Ishikawa (cell line): ENCODE data around the gene KCNN1.

ENCODE experiments used
- CEBPB ChIP-seq: IDR thresholded peaks from 2 replicates; pipeline ENCODE4 v1.6.1; 2012
- CREB1 ChIP-seq: IDR thresholded peaks from 2 replicates; pipeline ENCODE4 v1.6.1; 2012; ENCODE audit warnings: low read depth
- EGR1 ChIP-seq: IDR thresholded peaks from 2 replicates; pipeline ENCODE4 v1.6.1; 2012
- EP300 ChIP-seq: IDR thresholded peaks from 2 replicates; pipeline ENCODE4 v1.6.1; 2012; ENCODE audit warnings: borderline replicate concordance
- FOXM1 ChIP-seq: IDR thresholded peaks from 2 replicates; pipeline ENCODE4 v1.6.1; 2012; ENCODE audit warnings: low read depth, borderline replicate concordance
- NFIC ChIP-seq: IDR thresholded peaks from 2 replicates; pipeline ENCODE4 v1.6.1; 2012
- RAD21 ChIP-seq: IDR thresholded peaks from 2 replicates; pipeline ENCODE4 v1.6.1; 2012; ENCODE audit warnings: low read depth
- TAF1 ChIP-seq: IDR thresholded peaks from 2 replicates; pipeline ENCODE4 v1.6.1; 2012; ENCODE audit warnings: low read depth, mild to moderate bottlenecking
- TCF12 ChIP-seq: IDR thresholded peaks from 2 replicates; pipeline ENCODE4 v1.6.1; 2012; ENCODE audit warnings: low read depth
- TEAD4 ChIP-seq: IDR thresholded peaks from 2 replicates; pipeline ENCODE4 v1.6.1; 2012
- YY1 ChIP-seq: IDR thresholded peaks from 2 replicates; pipeline ENCODE4 v1.6.1; 2012; ENCODE audit warnings: low read depth
- ZBTB7A ChIP-seq: IDR thresholded peaks from 2 replicates; pipeline ENCODE4 v1.6.1; 2012; ENCODE audit warnings: low read depth
- TF ChIP-seq, protein P1 (sequence below): IDR thresholded peaks from 2 replicates; pipeline ENCODE4 v1.6.1; 2012
- TF ChIP-seq, protein P2 (sequence below): IDR thresholded peaks from 2 replicates; pipeline ENCODE4 v1.6.1; 2012; ENCODE audit warnings: low read depth, mild to moderate bottlenecking
- TF ChIP-seq, protein P3 (sequence below): IDR thresholded peaks from 2 replicates; pipeline ENCODE4 v1.6.1; 2012

The KCNN1 gene

DNA sequence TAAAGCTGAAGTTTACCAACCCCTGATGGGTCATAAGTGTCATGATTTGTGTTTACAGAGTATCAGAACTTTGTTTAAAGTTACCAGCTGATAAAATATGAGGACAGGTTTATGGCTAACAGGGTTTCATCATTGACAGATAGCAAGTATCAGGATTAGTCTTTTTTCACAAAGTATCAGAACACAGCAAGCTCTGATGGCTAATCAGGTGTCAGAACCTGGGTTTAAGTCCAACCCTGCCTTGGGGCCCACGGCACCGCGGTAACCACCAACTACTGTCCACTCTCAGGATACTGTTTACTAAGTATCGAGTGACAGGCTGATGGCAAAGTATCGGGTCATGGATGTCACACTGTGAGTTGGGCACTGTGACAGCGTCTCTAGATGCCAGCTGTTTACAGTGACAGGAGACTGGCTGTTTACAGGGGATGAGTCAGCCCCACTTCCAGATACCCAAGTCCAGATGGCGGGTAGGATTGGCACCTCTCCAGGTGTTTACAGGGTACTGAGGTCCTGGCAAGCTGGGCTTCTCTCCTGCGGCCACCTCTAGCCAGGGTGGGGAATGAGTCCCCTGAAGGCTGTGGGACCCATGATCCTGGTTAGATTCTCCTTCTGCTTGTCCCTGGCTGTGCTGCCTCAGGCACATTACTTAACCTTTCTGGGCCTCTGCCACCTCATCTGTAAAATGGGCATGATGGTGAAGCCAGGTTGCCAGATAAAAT is 62.9 kb downstream of the KCNN1 start:
- TF ChIP-seq CEBPB, result no peak
- TF ChIP-seq CREB1, result no peak
- TF ChIP-seq, protein P1, sequence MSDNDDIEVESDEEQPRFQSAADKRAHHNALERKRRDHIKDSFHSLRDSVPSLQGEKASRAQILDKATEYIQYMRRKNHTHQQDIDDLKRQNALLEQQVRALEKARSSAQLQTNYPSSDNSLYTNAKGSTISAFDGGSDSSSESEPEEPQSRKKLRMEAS, result no peak
- TF ChIP-seq YY1, result no peak
- TF ChIP-seq EP300, result no peak
- no peak for TF ChIP-seq NFIC
- no peak for TF ChIP-seq TEAD4

DNA sequence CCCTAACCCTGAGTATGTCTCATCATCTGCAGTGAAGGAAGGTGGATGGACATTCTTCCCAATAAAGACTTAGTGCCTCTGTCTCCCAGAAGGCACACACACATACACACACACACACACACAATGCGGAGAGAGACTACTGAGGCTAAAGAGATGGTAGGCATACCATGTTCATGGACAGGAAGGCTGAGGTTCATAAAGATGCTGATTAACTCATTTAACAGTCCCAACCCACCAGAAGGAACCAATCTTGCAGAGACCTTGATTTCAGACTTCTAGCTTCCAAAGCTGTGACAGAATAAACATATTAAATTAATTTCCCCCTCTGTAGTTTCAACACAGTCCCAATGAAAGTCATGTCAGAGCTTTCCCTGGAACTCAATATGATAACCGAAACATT is 74.1 kb downstream of the KCNN1 start:
- no peak for TF ChIP-seq YY1
- no peak for TF ChIP-seq NFIC
- no peak for TF ChIP-seq EP300
- TF ChIP-seq, protein P2, sequence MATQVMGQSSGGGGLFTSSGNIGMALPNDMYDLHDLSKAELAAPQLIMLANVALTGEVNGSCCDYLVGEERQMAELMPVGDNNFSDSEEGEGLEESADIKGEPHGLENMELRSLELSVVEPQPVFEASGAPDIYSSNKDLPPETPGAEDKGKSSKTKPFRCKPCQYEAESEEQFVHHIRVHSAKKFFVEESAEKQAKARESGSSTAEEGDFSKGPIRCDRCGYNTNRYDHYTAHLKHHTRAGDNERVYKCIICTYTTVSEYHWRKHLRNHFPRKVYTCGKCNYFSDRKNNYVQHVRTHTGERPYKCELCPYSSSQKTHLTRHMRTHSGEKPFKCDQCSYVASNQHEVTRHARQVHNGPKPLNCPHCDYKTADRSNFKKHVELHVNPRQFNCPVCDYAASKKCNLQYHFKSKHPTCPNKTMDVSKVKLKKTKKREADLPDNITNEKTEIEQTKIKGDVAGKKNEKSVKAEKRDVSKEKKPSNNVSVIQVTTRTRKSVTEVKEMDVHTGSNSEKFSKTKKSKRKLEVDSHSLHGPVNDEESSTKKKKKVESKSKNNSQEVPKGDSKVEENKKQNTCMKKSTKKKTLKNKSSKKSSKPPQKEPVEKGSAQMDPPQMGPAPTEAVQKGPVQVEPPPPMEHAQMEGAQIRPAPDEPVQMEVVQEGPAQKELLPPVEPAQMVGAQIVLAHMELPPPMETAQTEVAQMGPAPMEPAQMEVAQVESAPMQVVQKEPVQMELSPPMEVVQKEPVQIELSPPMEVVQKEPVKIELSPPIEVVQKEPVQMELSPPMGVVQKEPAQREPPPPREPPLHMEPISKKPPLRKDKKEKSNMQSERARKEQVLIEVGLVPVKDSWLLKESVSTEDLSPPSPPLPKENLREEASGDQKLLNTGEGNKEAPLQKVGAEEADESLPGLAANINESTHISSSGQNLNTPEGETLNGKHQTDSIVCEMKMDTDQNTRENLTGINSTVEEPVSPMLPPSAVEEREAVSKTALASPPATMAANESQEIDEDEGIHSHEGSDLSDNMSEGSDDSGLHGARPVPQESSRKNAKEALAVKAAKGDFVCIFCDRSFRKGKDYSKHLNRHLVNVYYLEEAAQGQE, result no peak
- no peak for TF ChIP-seq TEAD4
- no peak for TF ChIP-seq ZBTB7A
- TF ChIP-seq, protein P3, sequence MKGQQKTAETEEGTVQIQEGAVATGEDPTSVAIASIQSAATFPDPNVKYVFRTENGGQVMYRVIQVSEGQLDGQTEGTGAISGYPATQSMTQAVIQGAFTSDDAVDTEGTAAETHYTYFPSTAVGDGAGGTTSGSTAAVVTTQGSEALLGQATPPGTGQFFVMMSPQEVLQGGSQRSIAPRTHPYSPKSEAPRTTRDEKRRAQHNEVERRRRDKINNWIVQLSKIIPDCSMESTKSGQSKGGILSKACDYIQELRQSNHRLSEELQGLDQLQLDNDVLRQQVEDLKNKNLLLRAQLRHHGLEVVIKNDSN, result no peak
- no peak for TF ChIP-seq TAF1
- no peak for TF ChIP-seq RAD21
- no peak for TF ChIP-seq TCF12

DNA sequence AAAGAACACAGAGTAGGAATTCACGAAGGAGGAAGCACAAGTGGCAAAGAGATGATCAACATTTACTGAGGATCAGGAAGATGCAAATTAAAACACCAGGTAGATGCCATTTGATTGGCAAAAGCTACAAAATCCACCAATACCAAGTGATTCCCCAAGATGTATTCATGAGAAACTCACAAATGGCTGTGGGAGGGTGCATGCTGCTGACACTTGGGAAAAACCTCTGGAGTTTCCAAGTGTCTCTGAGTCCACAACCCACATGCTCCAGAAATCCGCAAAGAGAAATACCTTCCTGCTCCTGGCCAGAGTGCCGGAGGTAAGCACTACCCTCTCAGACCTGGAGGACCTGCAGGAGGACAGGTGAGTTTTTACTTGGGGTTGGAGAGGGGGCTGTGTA is 76.8 kb downstream of the KCNN1 start:
- TF ChIP-seq TEAD4 (no peak), CREB1 (no peak)

DNA sequence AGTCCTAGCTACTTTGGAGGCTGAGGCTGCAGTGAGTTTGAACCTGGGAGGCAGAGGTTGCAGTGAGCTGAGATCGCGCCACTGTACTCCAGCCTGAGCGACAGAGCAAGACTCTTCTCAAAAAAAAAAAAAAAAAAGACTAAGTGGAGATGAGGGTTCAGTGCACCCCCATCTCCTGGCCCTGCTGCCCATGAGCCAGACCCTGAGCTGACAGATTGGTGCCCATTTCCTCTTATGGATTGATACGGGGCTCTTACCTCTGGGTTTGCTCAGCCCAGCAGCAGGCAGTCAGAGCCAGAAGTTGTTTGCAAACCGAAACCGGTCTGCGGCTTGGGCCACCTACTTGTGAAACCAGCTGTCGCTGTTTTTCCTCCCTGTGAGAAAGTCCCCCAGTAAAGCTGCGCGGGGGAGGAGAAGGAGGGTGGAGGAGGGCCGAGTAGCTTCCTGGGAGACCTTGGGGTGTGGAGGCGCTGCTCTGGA is 78.0 kb downstream of the KCNN1 start:
- no peak for TF ChIP-seq RAD21
- TF ChIP-seq CREB1, result no peak
- no peak for TF ChIP-seq TEAD4
- TF ChIP-seq FOXM1, result no peak
- TF ChIP-seq CEBPB, result no peak
- TF ChIP-seq, protein P2, result no peak
- no peak for TF ChIP-seq YY1
- TF ChIP-seq NFIC, result no peak

DNA sequence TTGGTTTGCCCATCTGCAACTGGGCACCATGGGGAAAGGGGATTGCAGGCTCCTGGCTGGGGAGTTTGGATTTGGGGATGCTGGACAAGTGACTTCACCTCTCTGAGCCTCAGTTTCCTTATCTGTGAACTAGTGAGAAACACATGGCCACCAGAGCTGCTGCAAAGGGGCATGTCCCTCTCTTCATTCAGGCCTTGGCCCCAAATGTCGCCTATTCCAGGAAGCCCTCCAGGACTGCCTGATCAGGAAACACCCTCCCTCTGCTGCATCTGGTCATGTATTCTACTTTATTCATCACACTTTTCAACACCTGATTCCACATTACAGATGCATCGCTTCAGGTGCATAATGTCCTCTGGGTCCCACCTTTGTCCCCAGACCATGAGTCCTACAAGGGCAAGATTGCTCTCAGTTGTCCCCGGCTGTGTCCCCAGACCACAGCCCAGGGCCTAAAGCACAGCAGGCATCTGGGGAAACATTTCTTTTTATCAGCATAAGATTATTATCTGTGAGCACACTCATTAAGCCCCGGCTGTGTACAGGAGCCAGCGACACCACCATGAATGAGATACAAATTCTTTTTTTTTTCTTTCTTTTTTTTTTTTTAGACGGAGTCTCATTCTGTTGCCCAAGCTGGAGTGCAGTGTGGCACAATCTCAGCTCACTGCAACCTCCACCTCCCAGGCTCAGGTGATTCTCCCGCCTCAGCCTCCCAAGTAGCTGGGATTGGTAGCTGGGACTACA is 78.6 kb downstream of the KCNN1 start:
- TF ChIP-seq, protein P3, result no peak
- TF ChIP-seq YY1 (no peak), CREB1 (no peak), TEAD4 (no peak), EP300 (no peak), NFIC (no peak), RAD21 (no peak), EGR1 (no peak), FOXM1 (no peak), TCF12 (no peak), TAF1 (no peak), ZBTB7A (no peak), CEBPB (no peak)
- TF ChIP-seq, protein P2, result no peak
- TF ChIP-seq, protein P1, result no peak
